SK-N-SH treated with all-trans-retinoic acid at 6 μM for 48 hours (cell line): ENCODE data around the gene NCSTN.

Source experiments
- ARNTL ChIP-seq: fragments of 450-650 bp; formaldehyde crosslinking; IDR thresholded peaks from 2 replicates; pipeline ENCODE4 v1.5.0; 2020; ENCODE audit warnings: low read depth, mild to moderate bottlenecking, moderate library complexity, borderline replicate concordance
- BACH2 ChIP-seq: fragments of 250-450 bp; sonication (Bioruptor Pico); IDR thresholded peaks from 2 replicates; pipeline ENCODE4 v1.9.0; 2021; ENCODE audit warnings: mild to moderate bottlenecking, borderline replicate concordance
- OSR1 ChIP-seq: fragments of 250-450 bp; sonication (Bioruptor Pico); IDR thresholded peaks from 2 replicates; pipeline ENCODE4 v1.8.0; 2022; ENCODE audit warnings: moderate library complexity, mild to moderate bottlenecking, inconsistent platforms
- SNAI2 ChIP-seq: fragments of 250-450 bp; sonication (Bioruptor Pico); IDR thresholded peaks from 2 replicates; pipeline ENCODE4 v1.5.0; 2020; ENCODE audit warnings: mild to moderate bottlenecking, moderate library complexity
- TCF4 ChIP-seq: fragments of 250-450 bp; sonication (Bioruptor Pico); IDR thresholded peaks from 2 replicates; pipeline ENCODE4 v1.8.0; 2021; ENCODE audit warnings: mild to moderate bottlenecking, moderate library complexity, borderline replicate concordance
- TOX ChIP-seq: fragments of 250-450 bp; sonication (Bioruptor Pico); IDR thresholded peaks from 2 replicates; pipeline ENCODE4 v1.8.0; 2021; ENCODE audit warnings: mild to moderate bottlenecking, moderate library complexity, borderline replicate concordance
- ZC3H10 ChIP-seq: fragments of 250-450 bp; sonication (Bioruptor Pico); IDR thresholded peaks from 2 replicates; pipeline ENCODE4 v1.5.1; 2021; ENCODE audit warnings: mild to moderate bottlenecking, moderate library complexity
- ZFP3 ChIP-seq: fragments of 250-450 bp; sonication (Bioruptor Pico); IDR thresholded peaks from 2 replicates; pipeline ENCODE4 v1.5.0; 2020; ENCODE audit warnings: mild to moderate bottlenecking, moderate library complexity
- ZNF70 ChIP-seq: fragments of 450-650 bp; formaldehyde crosslinking; IDR thresholded peaks from 2 replicates; pipeline ENCODE4 v1.5.0; 2020; ENCODE audit warnings: mild to moderate bottlenecking, moderate library complexity
- ZNF8 ChIP-seq: fragments of 450-650 bp; formaldehyde crosslinking; IDR thresholded peaks from 2 replicates; pipeline ENCODE4 v1.5.0; 2020; ENCODE audit warnings: mild to moderate bottlenecking, moderate library complexity
- TF ChIP-seq, protein P1 (sequence below): fragments of 250-450 bp; sonication (Bioruptor Pico); IDR thresholded peaks from 2 replicates; pipeline ENCODE4 v1.8.0; 2020; ENCODE audit warnings: mild to moderate bottlenecking, moderate library complexity, borderline replicate concordance
- TF ChIP-seq, protein P2 (sequence below): fragments of 250-450 bp; sonication (Bioruptor Pico); IDR thresholded peaks from 2 replicates; pipeline ENCODE4 v1.5.1; 2020; ENCODE audit warnings: low read depth, mild to moderate bottlenecking, moderate library complexity
- TF ChIP-seq, protein P3 (sequence below): fragments of 250-450 bp; sonication (Bioruptor Pico); IDR thresholded peaks from 2 replicates; pipeline ENCODE4 v1.5.0; 2020; ENCODE audit warnings: mild to moderate bottlenecking, moderate library complexity

DNA sequence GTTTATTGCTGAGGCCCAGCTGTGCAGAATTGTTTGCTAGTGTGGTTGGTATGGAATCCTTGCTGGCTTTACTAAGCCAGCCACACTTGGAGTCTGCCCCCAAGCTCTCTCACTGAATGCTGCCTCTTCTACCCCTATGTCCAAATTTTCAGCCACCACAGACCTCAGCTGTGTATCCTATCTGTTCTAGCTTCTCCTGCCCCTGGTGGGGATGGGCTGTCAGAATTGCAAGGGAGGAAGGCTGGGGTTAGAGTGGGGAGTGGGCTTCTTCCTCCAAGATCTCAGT is 28.1 kb downstream of the NCSTN start:
- no peak for TF ChIP-seq SNAI2 (CRISPR knock-in tag)
- TF ChIP-seq OSR1 (CRISPR knock-in tag): no peak
- TF ChIP-seq, protein P1, sequence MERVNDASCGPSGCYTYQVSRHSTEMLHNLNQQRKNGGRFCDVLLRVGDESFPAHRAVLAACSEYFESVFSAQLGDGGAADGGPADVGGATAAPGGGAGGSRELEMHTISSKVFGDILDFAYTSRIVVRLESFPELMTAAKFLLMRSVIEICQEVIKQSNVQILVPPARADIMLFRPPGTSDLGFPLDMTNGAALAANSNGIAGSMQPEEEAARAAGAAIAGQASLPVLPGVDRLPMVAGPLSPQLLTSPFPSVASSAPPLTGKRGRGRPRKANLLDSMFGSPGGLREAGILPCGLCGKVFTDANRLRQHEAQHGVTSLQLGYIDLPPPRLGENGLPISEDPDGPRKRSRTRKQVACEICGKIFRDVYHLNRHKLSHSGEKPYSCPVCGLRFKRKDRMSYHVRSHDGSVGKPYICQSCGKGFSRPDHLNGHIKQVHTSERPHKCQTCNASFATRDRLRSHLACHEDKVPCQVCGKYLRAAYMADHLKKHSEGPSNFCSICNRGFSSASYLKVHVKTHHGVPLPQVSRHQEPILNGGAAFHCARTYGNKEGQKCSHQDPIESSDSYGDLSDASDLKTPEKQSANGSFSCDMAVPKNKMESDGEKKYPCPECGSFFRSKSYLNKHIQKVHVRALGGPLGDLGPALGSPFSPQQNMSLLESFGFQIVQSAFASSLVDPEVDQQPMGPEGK (CRISPR knock-in tag): no peak
- no peak for TF ChIP-seq ZC3H10 (CRISPR knock-in tag)
- TF ChIP-seq TOX (CRISPR knock-in tag): no peak
- TF ChIP-seq ZFP3: no peak
- TF ChIP-seq BACH2 (CRISPR knock-in tag): no peak
- no peak for TF ChIP-seq ARNTL (CRISPR knock-in tag)
- TF ChIP-seq, protein P2, sequence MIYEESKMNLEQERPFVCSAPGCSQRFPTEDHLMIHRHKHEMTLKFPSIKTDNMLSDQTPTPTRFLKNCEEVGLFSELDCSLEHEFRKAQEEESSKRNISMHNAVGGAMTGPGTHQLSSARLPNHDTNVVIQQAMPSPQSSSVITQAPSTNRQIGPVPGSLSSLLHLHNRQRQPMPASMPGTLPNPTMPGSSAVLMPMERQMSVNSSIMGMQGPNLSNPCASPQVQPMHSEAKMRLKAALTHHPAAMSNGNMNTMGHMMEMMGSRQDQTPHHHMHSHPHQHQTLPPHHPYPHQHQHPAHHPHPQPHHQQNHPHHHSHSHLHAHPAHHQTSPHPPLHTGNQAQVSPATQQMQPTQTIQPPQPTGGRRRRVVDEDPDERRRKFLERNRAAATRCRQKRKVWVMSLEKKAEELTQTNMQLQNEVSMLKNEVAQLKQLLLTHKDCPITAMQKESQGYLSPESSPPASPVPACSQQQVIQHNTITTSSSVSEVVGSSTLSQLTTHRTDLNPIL (CRISPR knock-in tag): no peak
- no peak for TF ChIP-seq ZNF70 (CRISPR knock-in tag)
- no peak for TF ChIP-seq ZNF8 (CRISPR knock-in tag)
- no peak for TF ChIP-seq TCF4 (CRISPR knock-in tag)
- TF ChIP-seq, protein P3, sequence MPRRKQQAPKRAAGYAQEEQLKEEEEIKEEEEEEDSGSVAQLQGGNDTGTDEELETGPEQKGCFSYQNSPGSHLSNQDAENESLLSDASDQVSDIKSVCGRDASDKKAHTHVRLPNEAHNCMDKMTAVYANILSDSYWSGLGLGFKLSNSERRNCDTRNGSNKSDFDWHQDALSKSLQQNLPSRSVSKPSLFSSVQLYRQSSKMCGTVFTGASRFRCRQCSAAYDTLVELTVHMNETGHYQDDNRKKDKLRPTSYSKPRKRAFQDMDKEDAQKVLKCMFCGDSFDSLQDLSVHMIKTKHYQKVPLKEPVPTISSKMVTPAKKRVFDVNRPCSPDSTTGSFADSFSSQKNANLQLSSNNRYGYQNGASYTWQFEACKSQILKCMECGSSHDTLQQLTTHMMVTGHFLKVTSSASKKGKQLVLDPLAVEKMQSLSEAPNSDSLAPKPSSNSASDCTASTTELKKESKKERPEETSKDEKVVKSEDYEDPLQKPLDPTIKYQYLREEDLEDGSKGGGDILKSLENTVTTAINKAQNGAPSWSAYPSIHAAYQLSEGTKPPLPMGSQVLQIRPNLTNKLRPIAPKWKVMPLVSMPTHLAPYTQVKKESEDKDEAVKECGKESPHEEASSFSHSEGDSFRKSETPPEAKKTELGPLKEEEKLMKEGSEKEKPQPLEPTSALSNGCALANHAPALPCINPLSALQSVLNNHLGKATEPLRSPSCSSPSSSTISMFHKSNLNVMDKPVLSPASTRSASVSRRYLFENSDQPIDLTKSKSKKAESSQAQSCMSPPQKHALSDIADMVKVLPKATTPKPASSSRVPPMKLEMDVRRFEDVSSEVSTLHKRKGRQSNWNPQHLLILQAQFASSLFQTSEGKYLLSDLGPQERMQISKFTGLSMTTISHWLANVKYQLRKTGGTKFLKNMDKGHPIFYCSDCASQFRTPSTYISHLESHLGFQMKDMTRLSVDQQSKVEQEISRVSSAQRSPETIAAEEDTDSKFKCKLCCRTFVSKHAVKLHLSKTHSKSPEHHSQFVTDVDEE (CRISPR knock-in tag): no peak
